Tibial nerve (tissue), 4 donors: ENCODE measurements around the gene MAPKAP1. TPM values are rescaled to one million over a fixed set of nuclear protein-coding genes. Genes with fewer than 3 reads are reported as not detected.

Experiments
- DNase-seq, 2 donors: peaks; one replicate each; pipeline ENCODE4 v3.0.0-alpha.2; 2019; ENCODE audit warnings: low spot score in 2 of 2
- H3K27ac ChIP-seq, 4 donors: fragments of 200-600 bp; sonication (generic) in 3 of 4; one replicate each; pipeline ENCODE4 v1.5.1; 2017 to 2019; ENCODE audit warnings: mild to moderate bottlenecking in 1 of 4
- H3K27me3 ChIP-seq, 2 donors: fragments of 200-600 bp; sonication (generic) in 1 of 2; one replicate each; pipeline versions ENCODE4 v1.5.1 to v1.6.0; 2017 to 2019
- H3K36me3 ChIP-seq, 3 donors: fragments of 200-600 bp; sonication (generic); one replicate each; pipeline ENCODE4 v1.5.1; 2018 to 2019
- H3K4me1 ChIP-seq, 4 donors: fragments of 200-600 bp; sonication (generic) in 3 of 4; one replicate each; pipeline ENCODE4 v1.5.1; 2017 to 2019
- H3K4me3 ChIP-seq, 4 donors: fragments of 200-600 bp; sonication (generic) in 3 of 4; one replicate each; pipeline ENCODE4 v1.5.1; 2017 to 2019; ENCODE audit warnings: mild to moderate bottlenecking in 1 of 4, moderate library complexity in 1 of 4
- H3K9me3 ChIP-seq, 4 donors: fragments of 200-600 bp; sonication (generic) in 3 of 4; one replicate each; pipeline ENCODE4 v1.5.1; 2017 to 2019
- EP300 ChIP-seq, 2 donors: sonication (generic); formaldehyde crosslinking; IDR thresholded peaks; one replicate each; pipeline ENCODE4 v1.6.1; 2017; ENCODE audit warnings: antibody characterized with exemption in 2 of 2, mild to moderate bottlenecking in 1 of 2
- POLR2A ChIP-seq, 2 donors: fragments of 450-650 bp; IDR thresholded peaks; one replicate each; pipeline ENCODE4 v1.6.1; 2017; ENCODE audit warnings: antibody characterized with exemption in 2 of 2, mild to moderate bottlenecking in 2 of 2, moderate library complexity in 2 of 2
- WGBS, 2 donors: methylation state at CpG; one replicate each; pipeline ENCODE4 v1.1.5; 2018; 5-methylcytosine and 5-hydroxymethylcytosine counted together
- total RNA-seq, 4 donors: library from RNA; depleted of rRNA; stranded (reverse); fragments of >200 nt; gene quantifications; one replicate each; pipeline ENCODE4 v1.1.0, GENCODE V29; 2016
- TF ChIP-seq, protein P1 (sequence below), 5 experiments: fragments of 200-600 bp in 3 of 5; fragments of 450-650 bp in 2 of 5; sonication (generic) in 3 of 5; IDR thresholded peaks; one replicate each; pipeline ENCODE4 v1.5.1; 2016 to 2019; ENCODE audit warnings: antibody characterized with exemption in 5 of 5, mild to moderate bottlenecking in 3 of 5, moderate library complexity in 2 of 5

Gene MAPKAP1
- total RNA-seq, 4 donors from 2014 or later, result 61.4 to 111 (median 92.7) TPM

- no peak for DNase-seq
- no peak overlapping the region for H3K4me3 ChIP-seq
- H3K36me3 ChIP-seq, result no peaks in the 10 kb centered on the region
- H3K4me1 ChIP-seq, result peaks cover 0 to 6% (median 0%) of the 10 kb centered on the region in 4 donors
- no peak overlapping the region for H3K27ac ChIP-seq
- TF ChIP-seq POLR2A (IDR thresholded peaks at IDR 0.05) (no peak), EP300 (IDR thresholded peaks at IDR 0.05) (no peak)
- TF ChIP-seq, protein P1, sequence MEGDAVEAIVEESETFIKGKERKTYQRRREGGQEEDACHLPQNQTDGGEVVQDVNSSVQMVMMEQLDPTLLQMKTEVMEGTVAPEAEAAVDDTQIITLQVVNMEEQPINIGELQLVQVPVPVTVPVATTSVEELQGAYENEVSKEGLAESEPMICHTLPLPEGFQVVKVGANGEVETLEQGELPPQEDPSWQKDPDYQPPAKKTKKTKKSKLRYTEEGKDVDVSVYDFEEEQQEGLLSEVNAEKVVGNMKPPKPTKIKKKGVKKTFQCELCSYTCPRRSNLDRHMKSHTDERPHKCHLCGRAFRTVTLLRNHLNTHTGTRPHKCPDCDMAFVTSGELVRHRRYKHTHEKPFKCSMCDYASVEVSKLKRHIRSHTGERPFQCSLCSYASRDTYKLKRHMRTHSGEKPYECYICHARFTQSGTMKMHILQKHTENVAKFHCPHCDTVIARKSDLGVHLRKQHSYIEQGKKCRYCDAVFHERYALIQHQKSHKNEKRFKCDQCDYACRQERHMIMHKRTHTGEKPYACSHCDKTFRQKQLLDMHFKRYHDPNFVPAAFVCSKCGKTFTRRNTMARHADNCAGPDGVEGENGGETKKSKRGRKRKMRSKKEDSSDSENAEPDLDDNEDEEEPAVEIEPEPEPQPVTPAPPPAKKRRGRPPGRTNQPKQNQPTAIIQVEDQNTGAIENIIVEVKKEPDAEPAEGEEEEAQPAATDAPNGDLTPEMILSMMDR (IDR thresholded peaks at IDR 0.05), result no peak
- H3K27me3 ChIP-seq, result no peaks in the 10 kb centered on the region
- H3K9me3 ChIP-seq, result no peaks in the 10 kb centered on the region
Measured at GRCh38 chr9:125626187-125626586, 80.8 kb downstream of the MAPKAP1 start.

- no peak overlapping the region for H3K27ac ChIP-seq
- no peak for DNase-seq
- WGBS, 2 donors, result 90 to 100% methylated on average over 1 of the region's 1 CpG
- peaks cover 0 to 4% (median 0%) of the 10 kb centered on the region in 4 donors for H3K4me1 ChIP-seq
- no peak overlapping the region for H3K4me3 ChIP-seq
- no peak for TF ChIP-seq POLR2A (IDR thresholded peaks at IDR 0.05)
- TF ChIP-seq EP300 (IDR thresholded peaks at IDR 0.05), result no peak
- TF ChIP-seq, protein P1 (IDR thresholded peaks at IDR 0.05), result no peak
- H3K27me3 ChIP-seq, result no peaks in the 10 kb centered on the region
- H3K9me3 ChIP-seq, result no peaks in the 10 kb centered on the region
- H3K36me3 ChIP-seq, result no peaks in the 10 kb centered on the region
Measured at GRCh38 chr9:125621170-125621569, 85.8 kb downstream of the MAPKAP1 start.

DNA sequence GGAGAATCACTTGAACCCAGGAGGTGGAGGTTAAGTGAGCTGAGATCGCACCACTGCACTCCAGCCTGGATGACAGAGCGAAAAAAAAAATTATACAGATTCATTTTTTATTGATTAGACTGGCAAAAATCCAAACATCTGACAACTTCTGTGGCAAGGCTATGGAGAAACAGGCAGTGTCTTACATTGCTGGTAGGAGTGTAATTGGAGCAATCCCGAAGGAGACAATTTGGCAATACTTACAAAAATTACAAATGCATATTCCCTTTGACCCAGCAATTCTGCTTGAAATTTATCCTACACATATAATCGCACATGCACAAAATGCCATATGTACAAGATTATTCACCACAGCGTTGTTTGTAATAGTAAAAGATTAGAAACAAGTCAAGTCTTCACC lies 86.8 kb downstream of the MAPKAP1 start:
- Histone ChIP-seq H3K4me3 (no peak overlapping the region), H3K27ac (no peak overlapping the region), H3K36me3 (no peaks in the 10 kb centered on the region), H3K27me3 (no peaks in the 10 kb centered on the region), H3K4me1 (no peaks in the 10 kb centered on the region), H3K9me3 (no peaks in the 10 kb centered on the region)
- 91 to 95% methylated on average over 5 of the region's 5 CpGs for WGBS, 2 donors
- TF ChIP-seq EP300 (IDR thresholded peaks at IDR 0.05) (no peak), POLR2A (IDR thresholded peaks at IDR 0.05) (no peak)
- TF ChIP-seq, protein P1 (IDR thresholded peaks at IDR 0.05), result no peak
- DNase-seq, result no peak

- no peak overlapping the region for H3K27ac ChIP-seq
- no peaks in the 10 kb centered on the region for H3K36me3 ChIP-seq
- no peaks in the 10 kb centered on the region for H3K4me1 ChIP-seq
- no peak overlapping the region for H3K4me3 ChIP-seq
- no peaks in the 10 kb centered on the region for H3K27me3 ChIP-seq
- TF ChIP-seq, protein P1 (IDR thresholded peaks at IDR 0.05), result no peak
- no peak for TF ChIP-seq EP300 (IDR thresholded peaks at IDR 0.05)
- TF ChIP-seq POLR2A (IDR thresholded peaks at IDR 0.05), result no peak
- no peaks in the 10 kb centered on the region for H3K9me3 ChIP-seq
- WGBS, 2 donors, result 78% methylated on average over 5 of the region's 5 CpGs
- no peak for DNase-seq
Measured at GRCh38 chr9:125617087-125617486, 89.9 kb downstream of the MAPKAP1 start.

- WGBS, 2 donors, result 90 to 100% methylated on average over 4 of the region's 4 CpGs
Measured at GRCh38 chr9:125613141-125613540, 93.9 kb downstream of the MAPKAP1 start.

More at GRCh38 chr9:125613141-125613540, 93.9 kb downstream of the MAPKAP1 start:
- H3K27ac ChIP-seq, result no peak overlapping the region
- H3K4me3 ChIP-seq, result no peak overlapping the region
- H3K4me1 ChIP-seq, result peaks cover 0 to 7% (median 0%) of the 10 kb centered on the region in 4 donors
- H3K27me3 ChIP-seq, result no peaks in the 10 kb centered on the region
- H3K36me3 ChIP-seq, result no peaks in the 10 kb centered on the region
- no peaks in the 10 kb centered on the region for H3K9me3 ChIP-seq
- no peak for DNase-seq
- no peak for TF ChIP-seq EP300 (IDR thresholded peaks at IDR 0.05)
- TF ChIP-seq, protein P1 (IDR thresholded peaks at IDR 0.05), result no peak
- TF ChIP-seq POLR2A (IDR thresholded peaks at IDR 0.05), result no peak
